ENCODE results near the gene EIF3A. TPM values are rescaled to one million over a fixed set of nuclear protein-coding genes. Genes with fewer than 3 reads are reported as not detected.

EIF3A gene
- total RNA-seq, 1 donor from 2014 or later = 146 TPM

DNA sequence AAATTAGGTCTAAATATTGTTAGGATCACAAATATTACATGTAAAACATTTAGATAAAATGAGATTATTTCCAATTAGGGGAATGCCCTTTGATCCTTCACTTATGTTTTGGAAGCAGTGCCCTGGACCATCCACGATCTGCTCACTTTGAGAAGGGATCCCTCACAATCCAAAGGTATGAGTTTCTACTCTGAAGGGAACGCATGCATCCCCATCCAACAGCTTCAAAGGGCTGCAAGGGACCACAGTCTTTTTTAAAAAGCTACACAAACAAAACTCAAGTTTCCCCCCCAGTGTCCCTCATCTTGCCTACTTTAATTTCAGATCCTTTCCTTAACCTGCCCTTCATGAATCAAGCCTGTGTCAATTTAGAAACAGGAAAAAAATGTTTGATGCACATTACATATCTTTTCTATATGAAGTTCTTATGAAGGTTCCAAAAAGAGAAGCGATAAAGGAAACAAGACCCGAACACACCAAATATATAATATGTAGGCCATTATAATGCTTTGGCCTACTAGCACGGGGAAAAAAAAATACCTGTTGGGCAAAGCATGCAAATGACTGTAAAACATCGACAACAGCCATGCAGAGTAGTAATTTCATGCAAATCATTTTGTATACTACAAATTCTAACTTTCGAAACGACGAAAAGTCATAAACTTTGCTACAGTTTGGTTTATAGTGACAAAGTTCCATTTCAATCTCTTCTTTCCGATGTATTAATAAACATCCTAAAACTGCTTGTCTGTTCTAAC, 2.0 kb downstream of the EIF3A start:
- Histone ChIP-seq H3K4me1 (ENCODE audit: insufficient read depth, low read length) (peaks cover 10% of the 10 kb centered on the region), H4K20me1 (ENCODE audit: insufficient read depth, low read length) (peaks cover 59% of the 10 kb centered on the region), H3K9ac (ENCODE audit: low read length) (peak overlapping the region; percentile 100), H3K79me2 (ENCODE audit: insufficient read depth, low read length) (peaks cover 77% of the 10 kb centered on the region), H3K36me3 (ENCODE audit: insufficient read depth, low read length) (no peaks in the 10 kb centered on the region), H3K27me3 (ENCODE audit: insufficient read depth, low read length) (no peaks in the 10 kb centered on the region), H3K4me3 (ENCODE audit: insufficient read depth, low read depth, low read length) (peak overlapping the region; percentile 99), H3K9me3 (ENCODE audit: insufficient read depth, low read depth, low read length) (no peaks in the 10 kb centered on the region), H2AFZ (ENCODE audit: low read depth, low read length) (no peak overlapping the region), H3K27ac (ENCODE audit: low read depth, low read length) (no peak overlapping the region), H3K4me2 (ENCODE audit: low read length) (peak overlapping the region; percentile 95)
- H3K4me1 Mint-ChIP-seq (ENCODE audit: low read depth, unreplicated experiment) = peaks cover 10% of the 10 kb centered on the region
- FAIRE-seq (no peak), DNase-seq (ENCODE audit: low read depth) (no peak)
- H3K27ac Mint-ChIP-seq (ENCODE audit: unreplicated experiment) = no peak overlapping the region
- H3K9me3 Mint-ChIP-seq (ENCODE audit: unreplicated experiment) = no peaks in the 10 kb centered on the region
- peak overlapping the region; percentile 100 for H3K4me3 Mint-ChIP-seq (ENCODE audit: unreplicated experiment)
- H3K36me3 Mint-ChIP-seq (ENCODE audit: low read depth, unreplicated experiment) = peaks cover 2% of the 10 kb centered on the region
- TF ChIP-seq, protein P1, sequence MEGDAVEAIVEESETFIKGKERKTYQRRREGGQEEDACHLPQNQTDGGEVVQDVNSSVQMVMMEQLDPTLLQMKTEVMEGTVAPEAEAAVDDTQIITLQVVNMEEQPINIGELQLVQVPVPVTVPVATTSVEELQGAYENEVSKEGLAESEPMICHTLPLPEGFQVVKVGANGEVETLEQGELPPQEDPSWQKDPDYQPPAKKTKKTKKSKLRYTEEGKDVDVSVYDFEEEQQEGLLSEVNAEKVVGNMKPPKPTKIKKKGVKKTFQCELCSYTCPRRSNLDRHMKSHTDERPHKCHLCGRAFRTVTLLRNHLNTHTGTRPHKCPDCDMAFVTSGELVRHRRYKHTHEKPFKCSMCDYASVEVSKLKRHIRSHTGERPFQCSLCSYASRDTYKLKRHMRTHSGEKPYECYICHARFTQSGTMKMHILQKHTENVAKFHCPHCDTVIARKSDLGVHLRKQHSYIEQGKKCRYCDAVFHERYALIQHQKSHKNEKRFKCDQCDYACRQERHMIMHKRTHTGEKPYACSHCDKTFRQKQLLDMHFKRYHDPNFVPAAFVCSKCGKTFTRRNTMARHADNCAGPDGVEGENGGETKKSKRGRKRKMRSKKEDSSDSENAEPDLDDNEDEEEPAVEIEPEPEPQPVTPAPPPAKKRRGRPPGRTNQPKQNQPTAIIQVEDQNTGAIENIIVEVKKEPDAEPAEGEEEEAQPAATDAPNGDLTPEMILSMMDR (IDR thresholded peaks at IDR 0.05; ENCODE audit: insufficient read depth, low read depth, low read length) = no peak
- TF ChIP-seq EZH2 (IDR thresholded peaks at IDR 0.05; ENCODE audit: insufficient read depth, low read length) = no peak
- H3K27me3 Mint-ChIP-seq (ENCODE audit: low read depth, unreplicated experiment) = no peaks in the 10 kb centered on the region

DNA sequence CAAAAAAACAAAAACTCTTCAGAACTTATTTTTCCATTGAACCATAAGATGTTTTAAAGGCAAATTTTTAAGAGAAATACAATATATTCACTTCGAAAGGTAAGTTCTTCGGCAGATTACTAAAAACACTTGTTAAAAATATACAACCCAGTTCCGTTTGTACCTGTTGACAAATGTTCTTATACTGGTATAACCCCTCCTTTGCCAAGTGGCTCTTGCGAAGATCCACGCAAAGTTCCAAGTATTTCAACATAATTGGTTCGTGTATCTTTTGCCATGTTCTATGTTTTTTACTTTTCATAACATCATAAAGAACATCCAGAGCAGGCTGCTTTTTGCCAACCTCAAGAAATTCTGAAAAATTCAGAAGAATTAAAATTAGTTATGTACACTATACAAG, 7.0 kb downstream of the EIF3A start:
- Mint-ChIP-seq H3K4me3 (ENCODE audit: unreplicated experiment) (no peak overlapping the region), H3K27ac (ENCODE audit: unreplicated experiment) (no peak overlapping the region), H3K27me3 (ENCODE audit: low read depth, unreplicated experiment) (no peaks in the 10 kb centered on the region), H3K4me1 (ENCODE audit: low read depth, unreplicated experiment) (peaks cover 13% of the 10 kb centered on the region), H3K36me3 (ENCODE audit: low read depth, unreplicated experiment) (peaks cover 8% of the 10 kb centered on the region), H3K9me3 (ENCODE audit: unreplicated experiment) (no peaks in the 10 kb centered on the region)
- H3K4me1 ChIP-seq (ENCODE audit: insufficient read depth, low read length) = peaks cover 4% of the 10 kb centered on the region
- DNase-seq (ENCODE audit: low read depth) = no peak
- peaks cover 99% of the 10 kb centered on the region for H3K79me2 ChIP-seq (ENCODE audit: insufficient read depth, low read length)
- peaks cover 41% of the 10 kb centered on the region for H3K36me3 ChIP-seq (ENCODE audit: insufficient read depth, low read length)
- TF ChIP-seq, protein P1 (IDR thresholded peaks at IDR 0.05; ENCODE audit: insufficient read depth, low read depth, low read length) = no peak
- no peak for TF ChIP-seq EZH2 (IDR thresholded peaks at IDR 0.05; ENCODE audit: insufficient read depth, low read length)
- H3K4me2 ChIP-seq (ENCODE audit: low read length) = no peak overlapping the region
- H3K27me3 ChIP-seq (ENCODE audit: insufficient read depth, low read length) = no peaks in the 10 kb centered on the region
- FAIRE-seq = no peak
- no peak overlapping the region for H3K27ac ChIP-seq (ENCODE audit: low read depth, low read length)
- peaks cover 90% of the 10 kb centered on the region for H4K20me1 ChIP-seq (ENCODE audit: insufficient read depth, low read length)
- no peak overlapping the region for H3K9ac ChIP-seq (ENCODE audit: low read length)
- no peaks in the 10 kb centered on the region for H3K9me3 ChIP-seq (ENCODE audit: insufficient read depth, low read depth, low read length)
- H2AFZ ChIP-seq (ENCODE audit: low read depth, low read length) = no peak overlapping the region
- no peak overlapping the region for H3K4me3 ChIP-seq (ENCODE audit: insufficient read depth, low read depth, low read length)

All from astrocyte (in vitro differentiated cells and primary cell).